GM04503 (cell line): Measurements from ENCODE around the gene IFI27L2.
"Not testable (repeated sequence)": the region's sequence is repeated elsewhere in the genome, so short reads cannot be mapped to it uniquely, and the experiment has no call there.

Experiments
- DNase-seq: peaks from one replicate; pipeline ENCODE4 v3.0.0-alpha.2; 2012; ENCODE audit warnings: low read depth

The IFI27L2 gene

DNA sequence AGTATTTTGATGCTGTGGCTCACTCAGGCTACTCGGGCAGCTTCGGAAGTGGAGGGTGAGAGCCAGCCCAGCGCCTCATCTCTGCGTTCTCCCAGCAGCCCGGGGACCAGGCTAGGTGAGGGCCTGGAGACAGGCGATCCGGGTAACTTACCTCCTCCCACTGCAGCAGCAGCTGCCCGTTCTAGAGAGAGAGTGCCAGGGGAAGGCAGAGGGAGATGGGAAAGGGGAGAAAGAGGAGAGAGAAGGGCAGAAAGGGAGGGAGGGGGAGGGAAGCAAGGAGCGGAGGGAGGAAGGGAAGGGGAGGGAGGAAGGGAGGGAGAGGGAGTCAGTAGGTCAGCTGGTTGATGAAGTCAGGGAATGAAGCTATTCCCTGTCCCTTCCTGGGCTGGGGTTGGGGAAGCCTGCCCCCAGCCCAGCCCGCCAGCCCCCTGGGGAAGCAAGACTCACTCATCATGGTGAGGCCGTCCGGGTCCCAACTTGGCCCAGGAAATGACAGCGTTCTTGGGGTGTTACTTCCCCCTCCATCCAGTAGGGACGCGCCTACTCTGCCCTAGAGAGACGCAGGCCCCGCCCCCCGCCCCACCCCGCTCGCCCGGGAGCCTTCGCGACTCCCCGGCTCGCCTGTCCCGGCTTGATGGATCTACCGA, at the start of gene IFI27L2:
Gene IFI27L2, minus strand, starts transcription at position 494 of the 647 bp plus-strand sequence. Its CDS starts 40 bp downstream, at position 454.
- peak; percentile 42 for DNase-seq

- DNase-seq, result no peak
These were observed 48.4 kb upstream of the IFI27L2 start for GRCh38 chr14:94177806-94178205.

- no peak for DNase-seq
These were observed 47.4 kb upstream of the IFI27L2 start for GRCh38 chr14:94176808-94177207.

- DNase-seq, result no peak
These were observed 46.3 kb upstream of the IFI27L2 start for GRCh38 chr14:94175747-94176146.

DNA sequence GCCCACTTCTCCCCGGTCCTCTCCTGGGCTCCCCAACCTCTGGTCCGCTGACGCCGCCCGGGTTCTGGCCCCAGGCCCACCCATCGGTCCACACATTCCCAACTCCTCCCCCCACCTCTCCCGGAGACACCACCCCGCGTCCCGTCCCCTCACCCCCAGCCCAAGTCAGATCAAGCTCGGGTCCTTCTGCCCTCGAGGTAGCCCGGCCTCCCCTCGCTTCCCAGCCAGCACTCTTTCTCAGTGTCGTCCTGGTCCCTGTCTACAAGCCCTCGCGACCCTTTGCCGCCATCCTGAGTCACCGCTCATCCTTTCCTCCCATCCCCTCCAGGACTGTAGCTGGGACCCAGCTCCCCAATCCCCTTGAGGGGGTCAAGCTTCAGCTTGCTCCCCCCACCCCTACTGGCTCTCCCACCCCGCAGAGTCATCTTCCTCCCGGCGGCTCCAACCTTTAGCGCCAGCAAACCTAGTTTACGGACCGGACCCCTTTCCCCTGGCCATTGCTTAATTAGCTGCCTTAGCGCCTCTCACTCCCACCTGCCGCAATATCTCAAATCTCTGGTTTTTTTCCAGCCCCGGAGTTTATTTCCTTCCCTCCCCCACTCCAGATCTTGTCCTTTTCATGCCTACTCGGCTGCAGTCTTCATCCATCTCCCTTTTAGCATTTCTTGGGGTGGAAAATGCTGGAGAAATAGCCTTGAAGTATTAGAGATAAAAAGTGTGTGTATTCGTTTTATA, 45.8 kb upstream of the IFI27L2 start:
- DNase-seq, result no peak

DNA sequence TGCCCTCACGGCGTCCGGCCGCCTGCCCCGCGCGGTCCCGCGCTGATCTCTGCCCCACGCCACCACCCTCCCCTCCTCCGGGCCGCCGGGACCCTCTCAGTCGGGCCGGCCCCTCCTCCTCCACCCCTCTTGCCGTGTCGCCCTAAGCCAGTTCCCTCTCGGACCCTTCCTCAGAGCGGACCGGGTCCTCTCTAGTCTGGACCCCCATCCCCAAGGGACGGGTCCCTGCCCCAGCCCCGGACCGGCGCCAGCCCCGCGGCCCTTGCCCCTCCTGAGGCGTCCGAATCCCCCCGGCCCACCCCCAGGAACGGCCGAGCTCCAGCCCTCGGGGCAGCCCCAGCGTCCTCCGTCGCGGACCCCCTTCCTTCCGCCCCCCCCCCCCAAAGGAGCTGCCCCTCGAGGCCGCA, 45.2 kb upstream of the IFI27L2 start:
- DNase-seq, result no peak

DNA sequence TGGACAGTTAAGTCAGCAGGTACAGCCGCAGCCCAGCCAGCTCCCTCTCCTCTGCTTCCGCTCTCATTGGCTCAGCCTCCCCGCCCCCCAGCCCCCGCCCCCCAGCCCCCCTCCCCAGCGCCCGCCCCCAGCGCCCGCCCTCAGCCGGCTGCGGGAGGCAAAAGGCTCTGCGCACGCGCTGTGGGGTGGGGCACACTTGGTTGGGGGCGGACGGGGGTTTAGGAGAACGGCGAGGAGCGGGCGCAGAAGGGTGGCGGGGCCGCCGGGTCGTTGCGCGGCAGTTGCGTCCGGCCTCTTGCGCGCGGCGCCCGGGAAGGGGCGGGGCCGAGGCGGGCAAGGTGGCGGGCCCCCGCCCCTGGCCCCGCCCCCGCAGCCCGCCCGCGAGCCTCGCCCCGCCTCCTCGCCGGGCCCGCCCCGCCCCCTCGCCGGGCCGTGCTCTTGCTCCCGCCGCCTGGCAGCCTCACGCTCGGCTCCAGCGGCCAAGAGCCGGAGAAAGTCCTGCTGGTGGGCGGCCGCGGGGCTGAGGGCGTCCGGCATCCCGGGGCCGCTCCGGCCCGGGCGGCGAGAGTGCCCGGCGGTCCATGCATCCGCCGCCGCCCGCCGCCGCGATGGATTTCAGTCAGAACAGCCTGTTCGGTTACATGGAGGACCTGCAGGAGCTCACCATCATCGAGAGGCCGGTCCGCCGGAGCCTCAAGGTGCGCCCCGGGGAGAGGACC, 44.6 kb upstream of the IFI27L2 start, which contains the start of gene PPP4R4:
Gene PPP4R4, plus strand, starts transcription at position 438 of the 719 bp plus-strand sequence. Its CDS starts 144 bp downstream, at position 582.
- no peak for DNase-seq

GRCh38 chr14:94173471-94173884, 44.1 kb upstream of the IFI27L2 start:
- DNase-seq, result no peak

DNA sequence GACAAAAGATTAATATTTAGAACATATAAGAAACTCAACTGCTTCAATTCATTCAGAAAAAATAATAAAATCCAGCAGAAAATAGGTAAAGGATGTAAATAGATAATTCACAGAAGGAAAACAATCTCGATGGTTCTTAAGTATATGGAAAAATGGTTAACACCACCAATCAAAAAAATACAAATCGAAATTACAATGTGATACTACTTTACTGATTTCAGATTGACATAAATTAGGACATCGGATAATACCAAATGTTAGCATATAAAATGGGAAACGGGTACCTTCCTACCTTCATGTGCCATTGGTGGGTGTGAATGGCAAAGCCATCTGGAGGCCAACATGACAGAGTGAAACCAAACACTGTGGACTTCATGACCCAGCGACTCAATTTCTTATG, 43.1 kb upstream of the IFI27L2 start:
- no peak for DNase-seq

DNA sequence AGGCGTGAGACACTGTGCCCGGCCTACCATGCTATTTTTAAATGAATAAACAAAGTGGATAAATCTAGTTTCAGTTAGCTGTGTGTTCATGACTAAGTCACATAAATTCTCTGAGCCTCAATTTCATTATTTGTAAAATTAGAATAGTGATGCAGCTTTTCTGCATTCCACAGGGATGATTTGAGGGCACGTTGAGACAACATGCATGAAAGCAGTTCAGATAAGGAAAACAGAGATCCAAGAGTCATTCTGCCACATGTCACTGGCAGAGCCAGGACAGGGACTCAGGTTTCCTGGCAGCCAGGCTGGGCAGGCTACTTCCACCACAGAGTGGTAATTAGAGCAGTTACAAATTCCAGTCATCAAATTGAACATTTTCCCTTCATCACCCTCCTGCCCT, 41.8 kb upstream of the IFI27L2 start:
- DNase-seq, result peak; percentile 5

DNA sequence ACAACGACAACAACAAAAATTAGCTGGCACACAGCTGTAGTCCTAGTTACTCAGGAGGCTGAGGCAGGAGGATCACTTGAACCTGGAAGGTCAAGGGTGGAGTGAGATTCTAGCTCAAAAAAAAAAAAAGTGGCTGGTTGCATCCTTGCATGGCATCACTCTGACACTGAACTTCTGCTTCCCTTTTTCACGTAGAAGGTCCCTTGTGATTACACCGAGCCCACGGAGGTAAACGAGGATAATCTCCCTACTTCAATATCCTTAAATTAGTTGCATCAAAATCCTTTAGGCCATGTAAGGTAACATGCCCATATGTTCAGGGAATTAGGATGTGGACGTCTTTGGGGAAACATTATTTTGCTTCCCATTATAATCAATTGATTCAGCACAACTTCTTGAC, 40.7 kb upstream of the IFI27L2 start:
- DNase-seq, result no peak

GRCh38 chr14:94165744-94166143, 36.3 kb upstream of the IFI27L2 start:
- no peak for DNase-seq

- DNase-seq, result no peak
These were observed 35.5 kb upstream of the IFI27L2 start for GRCh38 chr14:94164685-94165431.

DNA sequence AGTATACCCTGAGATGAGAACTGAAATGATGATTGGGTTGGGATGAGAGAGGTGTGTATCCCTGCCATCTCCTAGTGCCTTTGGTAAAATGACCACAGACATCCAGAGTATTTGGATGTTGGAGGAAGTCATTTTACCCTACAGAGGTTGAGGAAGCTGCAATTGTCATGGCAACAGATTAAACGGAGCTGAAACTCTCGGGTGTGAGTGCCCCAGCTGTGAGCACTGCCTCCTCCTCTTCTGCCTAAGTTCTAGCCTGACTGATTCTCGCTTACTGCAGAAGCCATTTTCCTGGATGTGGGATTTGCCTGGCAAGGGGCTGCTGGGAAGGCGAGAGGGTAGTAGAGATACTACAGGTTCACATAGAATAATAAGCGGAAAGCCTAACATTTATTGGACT, 34.4 kb upstream of the IFI27L2 start:
- no peak for DNase-seq

DNA sequence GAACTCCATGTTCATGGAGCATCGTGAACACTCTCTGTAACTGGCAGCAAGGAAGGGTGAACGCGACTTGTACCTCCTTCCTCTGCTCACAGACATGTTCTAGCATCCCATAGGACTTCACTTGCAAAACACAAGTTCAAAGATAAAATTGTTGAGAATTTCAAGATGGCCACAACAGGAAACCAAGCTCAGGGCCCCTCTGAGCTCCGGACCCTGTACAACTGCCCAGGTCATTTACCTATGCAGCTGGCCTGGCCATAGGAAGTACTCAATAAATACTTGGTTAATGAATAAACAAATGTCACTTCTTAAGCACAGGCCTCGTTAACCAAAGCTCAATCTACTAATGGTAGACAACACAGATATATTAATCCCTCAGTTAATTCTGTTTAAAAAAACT, 33.1 kb upstream of the IFI27L2 start:
- DNase-seq, result no peak

- DNase-seq, result no peak
These were observed 32.6 kb upstream of the IFI27L2 start for GRCh38 chr14:94161981-94162380.

- DNase-seq, result no peak
These were observed 31.7 kb upstream of the IFI27L2 start for GRCh38 chr14:94161058-94161457.

DNA sequence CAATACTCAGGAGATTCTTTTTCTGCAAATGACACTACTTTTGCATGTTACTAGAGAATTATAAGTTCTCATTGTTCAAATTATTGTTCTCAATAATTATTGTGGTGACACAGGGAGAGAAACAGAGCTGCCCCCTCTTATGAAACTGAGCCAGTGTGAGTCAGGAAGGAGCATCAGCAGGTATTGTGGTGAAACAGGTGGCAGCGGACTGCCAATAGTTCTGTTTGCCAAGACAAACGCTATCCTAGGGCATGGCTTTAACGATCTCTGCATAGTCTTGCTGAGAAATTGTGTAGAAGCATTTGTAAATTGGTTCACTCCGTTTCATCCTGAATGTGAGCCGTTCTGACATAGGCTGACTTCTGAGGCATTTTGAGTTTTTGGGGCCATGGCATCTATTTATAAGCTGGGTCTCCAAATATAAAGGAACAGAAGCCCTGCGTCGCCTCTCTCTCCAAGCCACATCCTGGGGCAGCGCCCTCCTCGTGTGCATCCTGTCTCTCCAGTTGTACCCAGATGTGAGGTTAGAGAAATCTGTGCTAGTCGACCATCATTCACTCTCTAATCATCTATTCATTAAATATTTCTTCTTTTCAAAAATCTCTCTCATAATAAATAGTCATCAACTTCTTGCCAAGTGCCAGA, 29.0 kb upstream of the IFI27L2 start:
- DNase-seq, result no peak

GRCh38 chr14:94157197-94157596, 27.8 kb upstream of the IFI27L2 start:
- DNase-seq, result no peak

DNA sequence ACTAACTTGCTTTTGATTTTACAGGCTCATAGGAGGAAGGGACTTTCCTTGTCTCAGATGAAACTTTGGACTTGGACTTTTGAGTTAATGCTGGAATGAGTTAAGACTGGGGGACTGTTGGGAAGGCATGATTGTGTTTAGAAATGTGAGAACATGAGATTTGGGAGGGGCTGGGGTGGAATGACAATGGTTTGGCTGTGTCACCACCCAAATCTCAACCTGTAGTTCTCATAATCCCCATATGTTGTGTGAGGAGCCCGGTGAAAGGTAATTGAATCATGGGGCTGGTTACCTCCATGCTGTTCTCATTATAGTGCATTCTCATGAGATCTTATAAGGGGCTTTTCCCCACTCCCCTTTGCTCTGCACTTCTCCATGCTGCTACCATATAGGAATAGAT, 26.7 kb upstream of the IFI27L2 start:
- not testable (repeated sequence) for DNase-seq

- DNase-seq, result no peak
These were observed 24.4 kb upstream of the IFI27L2 start for GRCh38 chr14:94153750-94154342.
